K562 (cell line): ENCODE results near the gene TRIM14. TPM values are rescaled to one million over a fixed set of nuclear protein-coding genes. Genes with fewer than 3 reads are reported as not detected.

Experiments
- ATAC-seq: fragments of 200-7000 bp; cut with Tn5 transposase; 3 replicates; pipeline ENCODE4 v1.9.1; 2020; ENCODE audit warnings: moderate library complexity
- BruUV-seq: library from RNA; stranded (reverse); fragments of 400-500 nt; replicated peaks from 2 replicates; lab custom pipeline; 2021; lab: Mats Ljungman, UMichigan
- CTCF ChIA-PET: fragments of 300-600 bp; formaldehyde crosslinking; extraction: SDS; loops from one replicate; lab custom pipeline; 2021; ENCODE audit warnings: low intra/inter-chr PET ratio; lab: Yijun Ruan, JAX
- POLR2A ChIA-PET: fragments of 300-600, 350-650 bp; sonication (Branson Sonifier 250); formaldehyde crosslinking; extraction: SDS; loops from one replicate; lab custom pipeline; 2021; ENCODE audit warnings: antibody characterized with exemption, inconsistent platforms; lab: Yijun Ruan, JAX
- DNase-seq, 4 experiments: peaks; one replicate each; pipeline versions ENCODE4 v3.0.0 to v3.0.0-alpha.2; 2011 to 2018; ENCODE audit warnings: low spot score in 3 of 4, mixed read lengths in 3 of 4; ENCODE audit errors: extremely low read depth in 1 of 4
- FAIRE-seq: peaks from 2 replicates; lab custom pipeline; 2011; peaks lifted over from hg19 to GRCh38; lab: Jason Lieb, UNC
- H2AFZ ChIP-seq: 2 replicates; pipeline ENCODE4 v1.6.0; 2011; ENCODE audit warnings: low read depth, low read length, control low read depth, inconsistent platforms
- H3K27ac ChIP-seq: fragments of 200-600 bp; 3 replicates; pipeline ENCODE4 v1.8.0; 2011; ENCODE audit warnings: low read depth, mild to moderate bottlenecking, control low read depth, inconsistent platforms, low read length, moderate library complexity, mixed read lengths; ENCODE audit errors: extremely low read depth
- H3K27me3 ChIP-seq, 2 experiments: fragments of 300-600 bp in 1 of 2; 2 replicates in 1 of 2; 3 replicates in 1 of 2; pipeline versions ENCODE4 v1.6.0 to v1.8.0; 2011; ENCODE audit warnings: inconsistent platforms in 2 of 2, low read length in 2 of 2, mild to moderate bottlenecking in 1 of 2, mixed read lengths in 1 of 2, moderate library complexity in 1 of 2; ENCODE audit not compliant: control insufficient read depth in 2 of 2, insufficient read depth in 2 of 2
- H3K36me3 ChIP-seq: fragments of 300-600 bp; 3 replicates; pipeline ENCODE4 v1.8.0; 2011; ENCODE audit warnings: mild to moderate bottlenecking, low read length, inconsistent platforms; ENCODE audit not compliant: control insufficient read depth, insufficient read depth
- H3K4me1 ChIP-seq, 2 experiments: fragments of 200-600 bp in 1 of 2; replicated peaks in 1 of 2; 2 replicates in 1 of 2; 3 replicates in 1 of 2; pipeline versions ENCODE4 v1.5.1 to v1.8.0; 2011; ENCODE audit warnings: inconsistent platforms in 2 of 2, low read length in 2 of 2, mild to moderate bottlenecking in 1 of 2, mixed read lengths in 1 of 2, moderate library complexity in 1 of 2; ENCODE audit not compliant: control insufficient read depth in 2 of 2, insufficient read depth in 2 of 2
- H3K4me2 ChIP-seq: 2 replicates; pipeline ENCODE4 v1.6.1; 2011; ENCODE audit warnings: low read length, control low read depth, inconsistent platforms, mixed read lengths; ENCODE audit not compliant: insufficient read depth
- H3K4me3 ChIP-seq: fragments of 200-600 bp; sonication (generic), shearing (Covaris generic); 2 replicates; pipeline ENCODE4 v1.5.1; 2016; ENCODE audit warnings: control low read depth, inconsistent platforms
- H3K79me2 ChIP-seq: fragments of 200-600 bp; 3 replicates; pipeline ENCODE4 v1.8.0; 2011; ENCODE audit warnings: low read length, inconsistent platforms; ENCODE audit not compliant: control insufficient read depth, insufficient read depth
- H3K9ac ChIP-seq, 2 experiments: 2 replicates each; pipeline versions ENCODE4 v1.6.0 to v1.6.1; 2011; ENCODE audit warnings: low read depth in 2 of 2, low read length in 2 of 2, control low read depth in 1 of 2, inconsistent platforms in 1 of 2, mild to moderate bottlenecking in 1 of 2, mixed read lengths in 1 of 2; ENCODE audit not compliant: insufficient read depth in 1 of 2
- H3K9me1 ChIP-seq: one replicate; pipeline ENCODE4 v1.6.0; 2011; ENCODE audit warnings: inconsistent platforms, mild to moderate bottlenecking, low read length, moderate library complexity; ENCODE audit not compliant: control insufficient read depth, insufficient read depth
- H3K9me3 ChIP-seq: replicated peaks from 2 replicates; pipeline ENCODE4 v1.5.1; 2011; ENCODE audit warnings: low read depth, low read length, inconsistent platforms; ENCODE audit not compliant: control insufficient read depth, insufficient read depth
- H4K20me1 ChIP-seq: replicated peaks from 2 replicates; pipeline ENCODE4 v1.6.1; 2011; ENCODE audit warnings: low read length, inconsistent platforms, mixed read lengths; ENCODE audit not compliant: control insufficient read depth, insufficient read depth
- AFF4 ChIP-seq: sonication (generic); formaldehyde crosslinking; IDR thresholded peaks from 2 replicates; pipeline ENCODE4 v1.8.0; 2023; ENCODE audit warnings: mild to moderate bottlenecking, missing genetic modification reagents
- BCLAF1 ChIP-seq, 2 experiments: fragments of 450-650 bp in 1 of 2; IDR thresholded peaks; 2 replicates each; pipeline ENCODE4 v1.6.1; 2011 to 2017; ENCODE audit warnings: low read depth in 2 of 2, antibody characterized with exemption in 1 of 2, borderline replicate concordance in 1 of 2, low read length in 1 of 2, mild to moderate bottlenecking in 1 of 2, mixed read lengths in 1 of 2; ENCODE audit not compliant: control insufficient read depth in 1 of 2
- BCOR ChIP-seq: fragments of 450-650 bp; IDR thresholded peaks from 2 replicates; pipeline ENCODE4 v1.6.1; 2016
- HDGF ChIP-seq: fragments of 450-650 bp; IDR thresholded peaks from 2 replicates; pipeline ENCODE4 v1.6.1; 2016
- POLR2B ChIP-seq: fragments of 450-650 bp; IDR thresholded peaks from 2 replicates; pipeline ENCODE4 v1.6.1; 2018; ENCODE audit warnings: low read depth; ENCODE audit not compliant: partially characterized antibody
- SUPT5H ChIP-seq: fragments of 450-650 bp; IDR thresholded peaks from 2 replicates; pipeline ENCODE4 v1.6.1; 2016
- TOE1 ChIP-seq, 2 experiments: fragments of 450-650 bp in 1 of 2; sonication (generic) in 1 of 2; formaldehyde crosslinking in 1 of 2; IDR thresholded peaks; 2 replicates each; pipeline versions ENCODE4 v1.7.1 to v1.8.0; 2016 to 2022; ENCODE audit warnings: borderline replicate concordance in 2 of 2, mild to moderate bottlenecking in 2 of 2, antibody characterized with exemption in 1 of 2, inconsistent platforms in 1 of 2, low read depth in 1 of 2, missing genetic modification reagents in 1 of 2, moderate library complexity in 1 of 2
- ZBTB2 ChIP-seq: fragments of 450-650 bp; IDR thresholded peaks from 2 replicates; pipeline ENCODE4 v1.6.1; 2016; ENCODE audit warnings: antibody characterized with exemption
- ZNF311 ChIP-seq: fragments of 250-450 bp; sonication (Bioruptor Pico); IDR thresholded peaks from 2 replicates; pipeline ENCODE4 v1.4.0; 2020; ENCODE audit warnings: mild to moderate bottlenecking, moderate library complexity
- ZNF699 ChIP-seq: fragments of 250-450 bp; sonication (Bioruptor Pico); IDR thresholded peaks from 2 replicates; pipeline ENCODE4 v1.8.0; 2021; ENCODE audit warnings: mild to moderate bottlenecking, moderate library complexity; ENCODE audit not compliant: insufficient replicate concordance
- WGBS: fragments of 100-300 bp; shearing (Covaris generic); methylation state at CpG from one replicate; pipeline ENCODE4 v1.1.6; 2016; ENCODE audit warnings: low coverage, mixed read lengths; ENCODE audit not compliant: insufficient coverage; ENCODE audit errors: missing lambda C conversion rate; 5-methylcytosine and 5-hydroxymethylcytosine counted together
- in situ Hi-C: fragments of 300-500 bp; cut with MboI; formaldehyde crosslinking; loops from 4 replicates; pipeline ENCODE4 v1.15.0; 2018; ENCODE audit warnings: inconsistent platforms, mixed read lengths
- intact Hi-C: fragments of 100-400 bp; cut with micrococcal nuclease; formaldehyde crosslinking; loops from 2 replicates; pipeline ENCODE4 v1.14.2; 2022
- polyA plus RNA-seq, 8 experiments: library from polyadenylated mRNA; depleted of rRNA in 4 of 8; stranded (reverse) in 5 of 8; unstranded in 3 of 8; fragments of >200 nt; fragmentation: Nextera tagmentation in 2 of 8; fragmentation: Illumina TruSeq in 1 of 8; extraction: Ambion mirVana in 2 of 8; extraction: Trizol in 1 of 8; gene quantifications; 2 replicates each; pipeline versions ENCODE4 v1.2.1 to v1.2.3, GENCODE V29; 2011 to 2014; ENCODE audit warnings: inconsistent platforms in 1 of 8, missing spikeins in 1 of 8
- total RNA-seq, 7 experiments: library from RNA; depleted of rRNA in 6 of 7; stranded (reverse); fragments of >200 nt in 6 of 7; fragmentation: Illumina TruSeq in 2 of 7; extraction: Trizol in 2 of 7; gene quantifications; 2 replicates each; pipeline versions ENCODE4 v1.2.1 to v1.2.3, GENCODE V29; 2011 to 2021; ENCODE audit warnings: low replicate concordance in 1 of 7

TRIM14 gene
- total and polyA plus RNA-seq, 9 of the 15 experiments (the other 6 are each of a cell fraction or from before 2014, with no cell fraction given) = 7.6 to 41.0 (median 17.9) TPM

- POLR2A ChIA-PET = no interaction called here
- H4K20me1 ChIP-seq = peaks cover 8% of the 10 kb centered on the region; the same call in 1 of the 2 replicates
- no peak overlapping the region for H2AFZ ChIP-seq
- peaks cover 4% of the 10 kb centered on the region in 2 experiments; a peak in 2 of 5 replicates for H3K4me1 ChIP-seq
- 48% methylated on average over 2 of the region's 6 CpGs for WGBS
- in situ Hi-C loops (no loop called here), intact Hi-C loops (loop anchor here (2.0 kb wide), 2 partner anchors 129 to 153 kb away; partner anchors contain the start of gene TRMO)
- no peak for FAIRE-seq
- no peak for ATAC-seq
- DNase-seq = no peak
- H3K27me3 ChIP-seq = no peaks in the 10 kb centered on the region
- no peaks in the 10 kb centered on the region for H3K9me1 ChIP-seq
- TF ChIP-seq SUPT5H (peak; percentile 49), POLR2B (peak; percentile 36), ZNF311 (CRISPR knock-in tag) (no peak), ZBTB2 (0 out of 2 replicates have a peak, but pooled peaks have one; percentile 38), HDGF (peak; percentile 27; the same call in 1 of the 2 replicates), AFF4 (no peak), TOE1 (IDR thresholded peaks at IDR 0.05; ENCODE audit: borderline replicate concordance) (0 out of 2 replicates have a peak, but pooled peaks have one; percentile 21), TOE1 (CRISPR knock-in tag; IDR thresholded peaks at IDR 0.05; ENCODE audit: borderline replicate concordance, low read depth) (no peak), ZNF699 (CRISPR knock-in tag) (no peak), BCLAF1 (IDR thresholded peaks at IDR 0.05; ENCODE audit: borderline replicate concordance in 1 of 2, control insufficient read depth in 1 of 2, low read depth in 2 of 2, low read length in 1 of 2) (0 out of 4 replicates have a peak, but pooled peaks of 1 of the 2 experiments have one; percentile 44), BCOR (0 out of 2 replicates have a peak, but pooled peaks have one; percentile 13)
- H3K36me3 ChIP-seq = peaks cover 68% of the 10 kb centered on the region
- H3K79me2 ChIP-seq = peaks cover 33% of the 10 kb centered on the region
- CTCF ChIA-PET = interaction anchor here (0.6 to 0.9 kb wide), 2 partner anchors 159 to 188 kb away, joined by 3 to 5 read pairs; no protein-coding TSS in a partner anchor
- no peak overlapping the region for H3K4me3 ChIP-seq
- no peak overlapping the region for H3K4me2 ChIP-seq
- H3K9me3 ChIP-seq = no peaks in the 10 kb centered on the region
- BruUV-seq = no TSS peak
- H3K9ac ChIP-seq = peak overlapping the region in 1 of 2 experiments; percentile 23; a peak in 1 of 4 replicates
- H3K27ac ChIP-seq = no peak overlapping the region
Measured at GRCh38 chr9:98075332-98075805, 43.7 kb downstream of the TRIM14 start.
